Fibroblast of lung (primary cell): ENCODE results near the gene ANKS4B.

ENCODE experiments used
- CTCF ChIP-seq, 2 donors: IDR thresholded peaks in 1 of 2; conservative IDR thresholded peaks in 1 of 2; 1 replicate in 1 of 2; 2 replicates in 1 of 2; pipeline ENCODE4 v1.5.1; 2011 to 2012; ENCODE audit warnings: low read length in 2 of 2, control low read depth in 1 of 2, inconsistent platforms in 1 of 2, low read depth in 1 of 2, mild to moderate bottlenecking in 1 of 2
- EZH2 ChIP-seq: IDR thresholded peaks from 2 replicates; pipeline ENCODE4 v1.5.1; 2012; ENCODE audit warnings: low read length, control low read depth, mild to moderate bottlenecking; ENCODE audit errors: missing control alignments

- TF ChIP-seq EZH2 (no peak), CTCF (conservative IDR thresholded peaks at IDR 0.05 in 1 of 2, IDR thresholded peaks at IDR 0.05 in 1 of 2; ENCODE audit: low read depth in 1 of 2, low read length in 2 of 2) (peak in 1 of 2 donors; percentile 21)
These were observed 67.8 kb downstream of the ANKS4B start for GRCh38 chr16:21301168-21301894.
